ENCODE measurements around the gene TXNRD1. TPM values are rescaled to one million over a fixed set of nuclear protein-coding genes. Genes with fewer than 3 reads are reported as not detected.
"Not testable (repeated sequence)": the region's sequence is repeated elsewhere in the genome, so short reads cannot be mapped to it uniquely, and the experiment has no call there.

TXNRD1 gene
- total and polyA plus RNA-seq, 4 donors = 48.3 to 81.6 (median 65.4) TPM

GRCh38 chr12:104316936-104317335 is 101.4 kb downstream of the TXNRD1 start:
- peaks cover 12% of the 10 kb centered on the region for H3K36me3 ChIP-seq (ENCODE audit: control insufficient read depth, insufficient read depth, low read length)
- no peaks in the 10 kb centered on the region for H3K4me1 ChIP-seq (ENCODE audit: control insufficient read depth, insufficient read depth, low read length)
- no peak for DNase-seq (ENCODE audit: low read depth in 4 of 6, low spot score in 6 of 6)
- H3K27me3 ChIP-seq (ENCODE audit: control insufficient read depth, insufficient read depth, low read length) = no peaks in the 10 kb centered on the region
- H3K4me3 ChIP-seq (ENCODE audit: low read depth, low read length) = no peak overlapping the region
- H3K27ac ChIP-seq (ENCODE audit: low read depth, low read length) = no peak overlapping the region
- no peaks in the 10 kb centered on the region for H3K9me3 ChIP-seq (ENCODE audit: control insufficient read depth, insufficient read depth, low read length)

- no peak for DNase-seq (ENCODE audit: low read depth in 4 of 6, low spot score in 6 of 6)
- Histone ChIP-seq H3K27me3 (ENCODE audit: control insufficient read depth, insufficient read depth, low read length) (no peaks in the 10 kb centered on the region), H3K4me3 (ENCODE audit: low read depth, low read length) (no peak overlapping the region), H3K9me3 (ENCODE audit: control insufficient read depth, insufficient read depth, low read length) (no peaks in the 10 kb centered on the region), H3K27ac (ENCODE audit: low read depth, low read length) (no peak overlapping the region), H3K4me1 (ENCODE audit: control insufficient read depth, insufficient read depth, low read length) (no peaks in the 10 kb centered on the region), H3K36me3 (ENCODE audit: control insufficient read depth, insufficient read depth, low read length) (peaks cover 16% of the 10 kb centered on the region)
- WGBS (ENCODE audit: insufficient coverage) = 80% methylated on average over 5 of the region's 7 CpGs
Measured at GRCh38 chr12:104317538-104318210, 102.1 kb downstream of the TXNRD1 start.

- H3K4me1 ChIP-seq (ENCODE audit: control insufficient read depth, insufficient read depth, low read length) = no peaks in the 10 kb centered on the region
- H3K27me3 ChIP-seq (ENCODE audit: control insufficient read depth, insufficient read depth, low read length) = no peaks in the 10 kb centered on the region
- no peak overlapping the region for H3K4me3 ChIP-seq (ENCODE audit: low read depth, low read length)
- no peak overlapping the region for H3K27ac ChIP-seq (ENCODE audit: low read depth, low read length)
- DNase-seq (ENCODE audit: low read depth in 4 of 6, low spot score in 6 of 6) = no peak
- H3K9me3 ChIP-seq (ENCODE audit: control insufficient read depth, insufficient read depth, low read length) = no peaks in the 10 kb centered on the region
- no CpG with 5 or more reads among the region's 1 CpG for WGBS (ENCODE audit: insufficient coverage)
- H3K36me3 ChIP-seq (ENCODE audit: control insufficient read depth, insufficient read depth, low read length) = peaks cover 12% of the 10 kb centered on the region
Measured at GRCh38 chr12:104319028-104319427, 103.4 kb downstream of the TXNRD1 start.

GRCh38 chr12:104319918-104320626 is 104.5 kb downstream of the TXNRD1 start:
- Histone ChIP-seq H3K9me3 (ENCODE audit: control insufficient read depth, insufficient read depth, low read length) (no peaks in the 10 kb centered on the region), H3K27me3 (ENCODE audit: control insufficient read depth, insufficient read depth, low read length) (no peaks in the 10 kb centered on the region), H3K4me3 (ENCODE audit: low read depth, low read length) (no peak overlapping the region), H3K27ac (ENCODE audit: low read depth, low read length) (no peak overlapping the region), H3K36me3 (ENCODE audit: control insufficient read depth, insufficient read depth, low read length) (peaks cover 10% of the 10 kb centered on the region), H3K4me1 (ENCODE audit: control insufficient read depth, insufficient read depth, low read length) (no peaks in the 10 kb centered on the region)
- WGBS (ENCODE audit: insufficient coverage) = no CpG with 5 or more reads among the region's 1 CpG
- no peak for DNase-seq (ENCODE audit: low read depth in 4 of 6, low spot score in 6 of 6)

- DNase-seq (ENCODE audit: low read depth in 4 of 6, low spot score in 6 of 6) = no peak
- Histone ChIP-seq H3K36me3 (ENCODE audit: control insufficient read depth, insufficient read depth, low read length) (peaks cover 14% of the 10 kb centered on the region), H3K9me3 (ENCODE audit: control insufficient read depth, insufficient read depth, low read length) (no peaks in the 10 kb centered on the region), H3K27me3 (ENCODE audit: control insufficient read depth, insufficient read depth, low read length) (no peaks in the 10 kb centered on the region), H3K4me3 (ENCODE audit: low read depth, low read length) (no peak overlapping the region), H3K4me1 (ENCODE audit: control insufficient read depth, insufficient read depth, low read length) (no peaks in the 10 kb centered on the region), H3K27ac (ENCODE audit: low read depth, low read length) (no peak overlapping the region)
Measured at GRCh38 chr12:104320627-104321024, 105.0 kb downstream of the TXNRD1 start.

- H3K9me3 ChIP-seq (ENCODE audit: control insufficient read depth, insufficient read depth, low read length) = no peaks in the 10 kb centered on the region
- H3K27me3 ChIP-seq (ENCODE audit: control insufficient read depth, insufficient read depth, low read length) = no peaks in the 10 kb centered on the region
- no CpG with 5 or more reads among the region's 1 CpG for WGBS (ENCODE audit: insufficient coverage)
- H3K27ac ChIP-seq (ENCODE audit: low read depth, low read length) = no peak overlapping the region
- peaks cover 22% of the 10 kb centered on the region for H3K36me3 ChIP-seq (ENCODE audit: control insufficient read depth, insufficient read depth, low read length)
- H3K4me1 ChIP-seq (ENCODE audit: control insufficient read depth, insufficient read depth, low read length) = no peaks in the 10 kb centered on the region
- no peak for DNase-seq (ENCODE audit: low read depth in 4 of 6, low spot score in 6 of 6)
- H3K4me3 ChIP-seq (ENCODE audit: low read depth, low read length) = no peak overlapping the region
Measured at GRCh38 chr12:104321949-104322348, 106.4 kb downstream of the TXNRD1 start.

- WGBS (ENCODE audit: insufficient coverage) = 100% methylated on average over 1 of the region's 2 CpGs
- peaks cover 26% of the 10 kb centered on the region for H3K36me3 ChIP-seq (ENCODE audit: control insufficient read depth, insufficient read depth, low read length)
- H3K4me1 ChIP-seq (ENCODE audit: control insufficient read depth, insufficient read depth, low read length) = not testable (repeated sequence)
Measured at GRCh38 chr12:104322533-104322932, 107.0 kb downstream of the TXNRD1 start.

GRCh38 chr12:104323899-104324298 is 108.3 kb downstream of the TXNRD1 start:
- Histone ChIP-seq H3K36me3 (ENCODE audit: control insufficient read depth, insufficient read depth, low read length) (peaks cover 31% of the 10 kb centered on the region), H3K27ac (ENCODE audit: low read depth, low read length) (no peak overlapping the region), H3K4me1 (ENCODE audit: control insufficient read depth, insufficient read depth, low read length) (no peaks in the 10 kb centered on the region), H3K4me3 (ENCODE audit: low read depth, low read length) (no peak overlapping the region), H3K9me3 (ENCODE audit: control insufficient read depth, insufficient read depth, low read length) (no peaks in the 10 kb centered on the region), H3K27me3 (ENCODE audit: control insufficient read depth, insufficient read depth, low read length) (no peaks in the 10 kb centered on the region)
- DNase-seq (ENCODE audit: low read depth in 4 of 6, low spot score in 6 of 6) = no peak
- WGBS (ENCODE audit: insufficient coverage) = 100% methylated on average over 1 of the region's 1 CpG

More at GRCh38 chr12:104322533-104322932, 107.0 kb downstream of the TXNRD1 start:
- H3K4me3 ChIP-seq (ENCODE audit: low read depth, low read length); H3K27me3 ChIP-seq (ENCODE audit: control insufficient read depth, insufficient read depth, low read length); H3K9me3 ChIP-seq (ENCODE audit: control insufficient read depth, insufficient read depth, low read length); DNase-seq (ENCODE audit: low read depth in 4 of 6, low spot score in 6 of 6); H3K27ac ChIP-seq (ENCODE audit: low read depth, low read length): not testable (repeated sequence)

- H3K27me3 ChIP-seq (ENCODE audit: control insufficient read depth, insufficient read depth, low read length); H3K9me3 ChIP-seq (ENCODE audit: control insufficient read depth, insufficient read depth, low read length); H3K4me3 ChIP-seq (ENCODE audit: low read depth, low read length); DNase-seq (ENCODE audit: low read depth in 4 of 6, low spot score in 6 of 6); H3K27ac ChIP-seq (ENCODE audit: low read depth, low read length); H3K4me1 ChIP-seq (ENCODE audit: control insufficient read depth, insufficient read depth, low read length): not testable (repeated sequence)
- peaks cover 29% of the 10 kb centered on the region for H3K36me3 ChIP-seq (ENCODE audit: control insufficient read depth, insufficient read depth, low read length)
- 98% methylated on average over 6 of the region's 6 CpGs for WGBS (ENCODE audit: insufficient coverage)
Measured at GRCh38 chr12:104328278-104328677, 112.7 kb downstream of the TXNRD1 start.

- Histone ChIP-seq H3K9me3 (ENCODE audit: control insufficient read depth, insufficient read depth, low read length) (no peaks in the 10 kb centered on the region), H3K27me3 (ENCODE audit: control insufficient read depth, insufficient read depth, low read length) (no peaks in the 10 kb centered on the region), H3K4me3 (ENCODE audit: low read depth, low read length) (no peak overlapping the region), H3K27ac (ENCODE audit: low read depth, low read length) (no peak overlapping the region), H3K4me1 (ENCODE audit: control insufficient read depth, insufficient read depth, low read length) (no peaks in the 10 kb centered on the region), H3K36me3 (ENCODE audit: control insufficient read depth, insufficient read depth, low read length) (peaks cover 29% of the 10 kb centered on the region)
- no CpG with 5 or more reads among the region's 1 CpG for WGBS (ENCODE audit: insufficient coverage)
- no peak for DNase-seq (ENCODE audit: low read depth in 4 of 6, low spot score in 6 of 6)
Measured at GRCh38 chr12:104328790-104329189, 113.2 kb downstream of the TXNRD1 start.

All from spinal cord (tissue), 10 donors.